Lower leg skin (tissue), 4 donors: Measurements from ENCODE around the gene COG2. TPM values are rescaled to one million over a fixed set of nuclear protein-coding genes. Genes with fewer than 3 reads are reported as not detected.

Experiments
- DNase-seq, 2 donors: peaks; one replicate each; pipeline ENCODE4 v3.0.0-alpha.2; 2019; ENCODE audit warnings: low spot score in 2 of 2
- H3K4me3 ChIP-seq: fragments of 200-600 bp; sonication (generic); 2 replicates; pipeline ENCODE4 v1.5.1; 2017; ENCODE audit warnings: mild to moderate bottlenecking, low read depth; ENCODE audit not compliant: poor library complexity, severe bottlenecking
- CTCF ChIP-seq, 3 donors: fragments of 450-650 bp; IDR thresholded peaks; one replicate each; pipeline ENCODE4 v1.5.1; 2016; ENCODE audit warnings: antibody characterized with exemption in 3 of 3, mild to moderate bottlenecking in 3 of 3, moderate library complexity in 2 of 3
- POLR2A ChIP-seq, 2 donors: fragments of 450-650 bp; IDR thresholded peaks; one replicate each; pipeline ENCODE4 v1.6.1; 2016 to 2017; ENCODE audit warnings: antibody characterized with exemption in 2 of 2, mild to moderate bottlenecking in 1 of 2, moderate library complexity in 1 of 2
- WGBS, 2 donors: methylation state at CpG; one replicate each; pipeline ENCODE4 v1.1.5; 2018; 5-methylcytosine and 5-hydroxymethylcytosine counted together
- intact Hi-C: fragments of 100-400 bp; cut with DNase I; formaldehyde crosslinking; loops from one replicate; pipeline ENCODE4 v1.15.0; 2023; ENCODE audit warnings: low total_unique reads
- total RNA-seq, 4 donors: library from RNA; depleted of rRNA; stranded (reverse); fragments of >200 nt; gene quantifications; one replicate each; pipeline ENCODE4 v1.1.0, GENCODE V29; 2016

The COG2 gene
- total RNA-seq, 4 donors from 2014 or later = 16.9 to 25.4 (median 23.1) TPM

- intact Hi-C loops = no loop called here
- DNase-seq = no peak
- TF ChIP-seq POLR2A (IDR thresholded peaks at IDR 0.05) (no peak), CTCF (IDR thresholded peaks at IDR 0.05) (no peak)
- no peak overlapping the region for H3K4me3 ChIP-seq
- WGBS, 2 donors = 5 to 28% methylated on average over 1 of the region's 1 CpG
These were observed 30.4 kb upstream of the COG2 start for GRCh38 chr1:230611878-230612235.

- H3K4me3 ChIP-seq = no peak overlapping the region
- DNase-seq = no peak
- intact Hi-C loops = no loop called here
- no peak for TF ChIP-seq POLR2A (IDR thresholded peaks at IDR 0.05)
- 65 to 83% methylated on average over 1 of the region's 1 CpG for WGBS, 2 donors
These were observed 29.6 kb upstream of the COG2 start for GRCh38 chr1:230612651-230613050.

- no peak for DNase-seq
- intact Hi-C loops = no loop called here
- H3K4me3 ChIP-seq = no peak overlapping the region
- WGBS, 2 donors = 90 to 92% methylated on average over 3 of the region's 3 CpGs
- TF ChIP-seq POLR2A (IDR thresholded peaks at IDR 0.05) (no peak), CTCF (IDR thresholded peaks at IDR 0.05) (no peak)
These were observed 28.2 kb upstream of the COG2 start for GRCh38 chr1:230614121-230614520.

- intact Hi-C loops = no loop called here
- no peak for DNase-seq
- 72 to 78% methylated on average over 2 of the region's 2 CpGs for WGBS, 2 donors
- no peak for TF ChIP-seq POLR2A (IDR thresholded peaks at IDR 0.05)
- no peak overlapping the region for H3K4me3 ChIP-seq
These were observed 23.7 kb upstream of the COG2 start for GRCh38 chr1:230618537-230618936.

GRCh38 chr1:230620649-230621323 is 21.5 kb upstream of the COG2 start:
- intact Hi-C loops = no loop called here
- H3K4me3 ChIP-seq = no peak overlapping the region
- no peak for DNase-seq
- WGBS, 2 donors = 71 to 79% methylated on average over 3 of the region's 3 CpGs
- TF ChIP-seq POLR2A (IDR thresholded peaks at IDR 0.05) = no peak

- DNase-seq = no peak
These were observed 20.8 kb upstream of the COG2 start for GRCh38 chr1:230621324-230622030.

GRCh38 chr1:230622151-230622550 is 20.1 kb upstream of the COG2 start:
- intact Hi-C loops = no loop called here
- H3K4me3 ChIP-seq = no peak overlapping the region
- no peak for DNase-seq
- 73 to 79% methylated on average over 4 of the region's 4 CpGs for WGBS, 2 donors
- TF ChIP-seq CTCF (IDR thresholded peaks at IDR 0.05) (no peak), POLR2A (IDR thresholded peaks at IDR 0.05) (no peak)

More at GRCh38 chr1:230621324-230622030, 20.8 kb upstream of the COG2 start:
- no peak for TF ChIP-seq CTCF (IDR thresholded peaks at IDR 0.05)
- TF ChIP-seq POLR2A (IDR thresholded peaks at IDR 0.05) = no peak
- 55 to 70% methylated on average over 7 of the region's 7 CpGs for WGBS, 2 donors
- intact Hi-C loops = no loop called here
- no peak overlapping the region for H3K4me3 ChIP-seq
